GM23338 (cell line): Measurements from ENCODE around the gene CHAT.

ENCODE experiments used
- CREB1 ChIP-seq: fragments of 250-450 bp; sonication (Bioruptor Pico); IDR thresholded peaks from 2 replicates; pipeline ENCODE4 v1.5.0; 2020; ENCODE audit warnings: low read depth, mild to moderate bottlenecking, moderate library complexity
- EZH2 ChIP-seq: fragments of 200-600 bp; sonication (generic); IDR thresholded peaks from one replicate; pipeline ENCODE4 v1.8.0; 2017; ENCODE audit warnings: antibody characterized with exemption, mild to moderate bottlenecking, low read depth; ENCODE audit not compliant: unreplicated experiment
- EZH2phosphoT487 ChIP-seq: fragments of 200-600 bp; sonication (generic); IDR thresholded peaks from one replicate; pipeline ENCODE4 v1.8.1; 2018; ENCODE audit warnings: antibody characterized with exemption; ENCODE audit not compliant: unreplicated experiment
- JUNB ChIP-seq: IDR thresholded peaks from one replicate; pipeline ENCODE4 v1.6.1; 2016; ENCODE audit warnings: antibody characterized with exemption; ENCODE audit not compliant: unreplicated experiment
- NANOG ChIP-seq: IDR thresholded peaks from 2 replicates; pipeline ENCODE4 v1.6.1; 2016; ENCODE audit warnings: antibody characterized with exemption, borderline replicate concordance
- POLR2AphosphoS5 ChIP-seq: IDR thresholded peaks from 2 replicates; pipeline ENCODE4 v1.6.1; 2016; ENCODE audit warnings: antibody characterized with exemption, low read depth
- STAT1 ChIP-seq: IDR thresholded peaks from one replicate; pipeline ENCODE4 v1.6.1; 2016; ENCODE audit warnings: antibody characterized with exemption; ENCODE audit not compliant: unreplicated experiment
- ZNF114 ChIP-seq: fragments of 250-450 bp; sonication (Bioruptor Pico); IDR thresholded peaks from 2 replicates; pipeline ENCODE4 v1.5.0; 2020; ENCODE audit warnings: mild to moderate bottlenecking, moderate library complexity
- ZNF331 ChIP-seq: fragments of 250-450 bp; sonication (Bioruptor Pico); IDR thresholded peaks from 2 replicates; pipeline ENCODE4 v1.5.0; 2020; ENCODE audit warnings: low read depth, mild to moderate bottlenecking, moderate library complexity
- ZNF462 ChIP-seq: fragments of 250-450 bp; sonication (Bioruptor Pico); IDR thresholded peaks from 2 replicates; pipeline ENCODE4 v1.5.0; 2020; ENCODE audit warnings: mild to moderate bottlenecking, moderate library complexity
- TF ChIP-seq, protein P1 (sequence below), 2 experiments: fragments of 200-600 bp in 1 of 2; sonication (generic) in 1 of 2; conservative IDR thresholded peaks; 2 replicates each; pipeline versions ENCODE4 v1.5.1 to v1.6.1; 2016 to 2017; ENCODE audit warnings: antibody characterized with exemption in 2 of 2, low read depth in 2 of 2, mild to moderate bottlenecking in 2 of 2, moderate library complexity in 1 of 2
- TF ChIP-seq, protein P2 (sequence below): IDR thresholded peaks from one replicate; pipeline ENCODE4 v1.6.1; 2018; ENCODE audit warnings: antibody characterized with exemption; ENCODE audit not compliant: unreplicated experiment
- TF ChIP-seq, protein P3 (sequence below): IDR thresholded peaks from 2 replicates; pipeline ENCODE4 v1.6.1; 2016; ENCODE audit warnings: antibody characterized with exemption

GRCh38 chr10:49596493-49596809 lies 17.4 kb upstream of the CHAT start:
- TF ChIP-seq, protein P1, sequence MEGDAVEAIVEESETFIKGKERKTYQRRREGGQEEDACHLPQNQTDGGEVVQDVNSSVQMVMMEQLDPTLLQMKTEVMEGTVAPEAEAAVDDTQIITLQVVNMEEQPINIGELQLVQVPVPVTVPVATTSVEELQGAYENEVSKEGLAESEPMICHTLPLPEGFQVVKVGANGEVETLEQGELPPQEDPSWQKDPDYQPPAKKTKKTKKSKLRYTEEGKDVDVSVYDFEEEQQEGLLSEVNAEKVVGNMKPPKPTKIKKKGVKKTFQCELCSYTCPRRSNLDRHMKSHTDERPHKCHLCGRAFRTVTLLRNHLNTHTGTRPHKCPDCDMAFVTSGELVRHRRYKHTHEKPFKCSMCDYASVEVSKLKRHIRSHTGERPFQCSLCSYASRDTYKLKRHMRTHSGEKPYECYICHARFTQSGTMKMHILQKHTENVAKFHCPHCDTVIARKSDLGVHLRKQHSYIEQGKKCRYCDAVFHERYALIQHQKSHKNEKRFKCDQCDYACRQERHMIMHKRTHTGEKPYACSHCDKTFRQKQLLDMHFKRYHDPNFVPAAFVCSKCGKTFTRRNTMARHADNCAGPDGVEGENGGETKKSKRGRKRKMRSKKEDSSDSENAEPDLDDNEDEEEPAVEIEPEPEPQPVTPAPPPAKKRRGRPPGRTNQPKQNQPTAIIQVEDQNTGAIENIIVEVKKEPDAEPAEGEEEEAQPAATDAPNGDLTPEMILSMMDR (conservative IDR thresholded peaks at IDR 0.05; ENCODE audit: low read depth in 2 of 2): no peak
- TF ChIP-seq EZH2 (no peak), EZH2phosphoT487 (no peak), POLR2AphosphoS5 (no peak), JUNB (no peak), CREB1 (no peak), NANOG (no peak), ZNF114 (CRISPR knock-in tag) (no peak), ZNF331 (CRISPR knock-in tag) (no peak), STAT1 (no peak), ZNF462 (CRISPR knock-in tag) (no peak)
- TF ChIP-seq, protein P2, sequence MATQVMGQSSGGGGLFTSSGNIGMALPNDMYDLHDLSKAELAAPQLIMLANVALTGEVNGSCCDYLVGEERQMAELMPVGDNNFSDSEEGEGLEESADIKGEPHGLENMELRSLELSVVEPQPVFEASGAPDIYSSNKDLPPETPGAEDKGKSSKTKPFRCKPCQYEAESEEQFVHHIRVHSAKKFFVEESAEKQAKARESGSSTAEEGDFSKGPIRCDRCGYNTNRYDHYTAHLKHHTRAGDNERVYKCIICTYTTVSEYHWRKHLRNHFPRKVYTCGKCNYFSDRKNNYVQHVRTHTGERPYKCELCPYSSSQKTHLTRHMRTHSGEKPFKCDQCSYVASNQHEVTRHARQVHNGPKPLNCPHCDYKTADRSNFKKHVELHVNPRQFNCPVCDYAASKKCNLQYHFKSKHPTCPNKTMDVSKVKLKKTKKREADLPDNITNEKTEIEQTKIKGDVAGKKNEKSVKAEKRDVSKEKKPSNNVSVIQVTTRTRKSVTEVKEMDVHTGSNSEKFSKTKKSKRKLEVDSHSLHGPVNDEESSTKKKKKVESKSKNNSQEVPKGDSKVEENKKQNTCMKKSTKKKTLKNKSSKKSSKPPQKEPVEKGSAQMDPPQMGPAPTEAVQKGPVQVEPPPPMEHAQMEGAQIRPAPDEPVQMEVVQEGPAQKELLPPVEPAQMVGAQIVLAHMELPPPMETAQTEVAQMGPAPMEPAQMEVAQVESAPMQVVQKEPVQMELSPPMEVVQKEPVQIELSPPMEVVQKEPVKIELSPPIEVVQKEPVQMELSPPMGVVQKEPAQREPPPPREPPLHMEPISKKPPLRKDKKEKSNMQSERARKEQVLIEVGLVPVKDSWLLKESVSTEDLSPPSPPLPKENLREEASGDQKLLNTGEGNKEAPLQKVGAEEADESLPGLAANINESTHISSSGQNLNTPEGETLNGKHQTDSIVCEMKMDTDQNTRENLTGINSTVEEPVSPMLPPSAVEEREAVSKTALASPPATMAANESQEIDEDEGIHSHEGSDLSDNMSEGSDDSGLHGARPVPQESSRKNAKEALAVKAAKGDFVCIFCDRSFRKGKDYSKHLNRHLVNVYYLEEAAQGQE: no peak
- TF ChIP-seq, protein P3, sequence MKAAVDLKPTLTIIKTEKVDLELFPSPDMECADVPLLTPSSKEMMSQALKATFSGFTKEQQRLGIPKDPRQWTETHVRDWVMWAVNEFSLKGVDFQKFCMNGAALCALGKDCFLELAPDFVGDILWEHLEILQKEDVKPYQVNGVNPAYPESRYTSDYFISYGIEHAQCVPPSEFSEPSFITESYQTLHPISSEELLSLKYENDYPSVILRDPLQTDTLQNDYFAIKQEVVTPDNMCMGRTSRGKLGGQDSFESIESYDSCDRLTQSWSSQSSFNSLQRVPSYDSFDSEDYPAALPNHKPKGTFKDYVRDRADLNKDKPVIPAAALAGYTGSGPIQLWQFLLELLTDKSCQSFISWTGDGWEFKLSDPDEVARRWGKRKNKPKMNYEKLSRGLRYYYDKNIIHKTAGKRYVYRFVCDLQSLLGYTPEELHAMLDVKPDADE: no peak
